ENCODE measurements around the gene KCNAB1.

The KCNAB1 gene

GRCh38 chr3:156166808-156167207 is 46.4 kb downstream of the KCNAB1 start:
- ChIA-PET CTCF (no interaction called here), POLR2A (no interaction called here)
- no peak for DNase-seq (ENCODE audit: extremely low spot score)
- no peak for TF ChIP-seq FOXA1 (IDR thresholded peaks at IDR 0.05)
- no peak for TF ChIP-seq HDGF (IDR thresholded peaks at IDR 0.05; ENCODE audit: borderline replicate concordance)
- TF ChIP-seq FOXM1 (IDR thresholded peaks at IDR 0.05; ENCODE audit: borderline replicate concordance) = no peak
- TF ChIP-seq SP1 (IDR thresholded peaks at IDR 0.05) = no peak
- TF ChIP-seq TARDBP (IDR thresholded peaks at IDR 0.05) = no peak
- no peak for TF ChIP-seq ARNT (IDR thresholded peaks at IDR 0.05)
- no peak for TF ChIP-seq FOXK2 (IDR thresholded peaks at IDR 0.05)
- TF ChIP-seq L3MBTL2 (conservative IDR thresholded peaks at IDR 0.05) = no peak
- no peak for TF ChIP-seq PKNOX1 (IDR thresholded peaks at IDR 0.05)
- no peak for TF ChIP-seq SUZ12 (IDR thresholded peaks at IDR 0.05)
- TF ChIP-seq NFRKB (IDR thresholded peaks at IDR 0.05) = no peak
- no peak for TF ChIP-seq ZNF384 (IDR thresholded peaks at IDR 0.05)
- no peak for TF ChIP-seq ELF4 (IDR thresholded peaks at IDR 0.05)
- no peak for TF ChIP-seq CTBP1 (IDR thresholded peaks at IDR 0.05; ENCODE audit: borderline replicate concordance)
- TF ChIP-seq BHLHE40 (IDR thresholded peaks at IDR 0.05; ENCODE audit: borderline replicate concordance) = no peak

- CTCF ChIA-PET = no interaction called here
- POLR2A ChIA-PET = no interaction called here
- no peak for TF ChIP-seq ZNF384 (IDR thresholded peaks at IDR 0.05)
- TF ChIP-seq ELF4 (IDR thresholded peaks at IDR 0.05) = no peak
- DNase-seq (ENCODE audit: extremely low spot score) = no peak
These were observed 50.2 kb downstream of the KCNAB1 start for GRCh38 chr3:156170571-156170970.

- CTCF ChIA-PET = interaction anchor here (0.6 to 0.7 kb wide), 2 partner anchors 13 to 376 kb away, joined by 3 read pairs; no protein-coding TSS in a partner anchor
- no peak for DNase-seq (ENCODE audit: extremely low spot score)
- TF ChIP-seq FOXA1 (IDR thresholded peaks at IDR 0.05) (no peak), TARDBP (IDR thresholded peaks at IDR 0.05) (no peak), FOXK2 (IDR thresholded peaks at IDR 0.05) (no peak), ARNT (IDR thresholded peaks at IDR 0.05) (no peak), PKNOX1 (IDR thresholded peaks at IDR 0.05) (no peak), SP1 (IDR thresholded peaks at IDR 0.05) (no peak), L3MBTL2 (conservative IDR thresholded peaks at IDR 0.05) (no peak)
- POLR2A ChIA-PET = no interaction called here
These were observed 51.2 kb downstream of the KCNAB1 start for GRCh38 chr3:156171281-156172267.

- no peak for DNase-seq (ENCODE audit: extremely low spot score)
- TF ChIP-seq FOXK2 (IDR thresholded peaks at IDR 0.05) (no peak), ZNF384 (IDR thresholded peaks at IDR 0.05) (no peak), L3MBTL2 (conservative IDR thresholded peaks at IDR 0.05) (no peak), SUZ12 (IDR thresholded peaks at IDR 0.05) (no peak), SP1 (IDR thresholded peaks at IDR 0.05) (no peak), BHLHE40 (IDR thresholded peaks at IDR 0.05; ENCODE audit: borderline replicate concordance) (no peak), FOXM1 (IDR thresholded peaks at IDR 0.05; ENCODE audit: borderline replicate concordance) (no peak), FOXA1 (IDR thresholded peaks at IDR 0.05) (no peak), CTBP1 (IDR thresholded peaks at IDR 0.05; ENCODE audit: borderline replicate concordance) (no peak), TARDBP (IDR thresholded peaks at IDR 0.05) (no peak), ARNT (IDR thresholded peaks at IDR 0.05) (no peak), NFRKB (IDR thresholded peaks at IDR 0.05) (no peak), HDGF (IDR thresholded peaks at IDR 0.05; ENCODE audit: borderline replicate concordance) (no peak), LEF1 (IDR thresholded peaks at IDR 0.05; ENCODE audit: borderline replicate concordance) (no peak), PKNOX1 (IDR thresholded peaks at IDR 0.05) (no peak), ELF4 (IDR thresholded peaks at IDR 0.05) (no peak)
- CTCF ChIA-PET = interaction anchor here (0.6 to 0.7 kb wide), 2 partner anchors 14 to 375 kb away, joined by 3 read pairs; no protein-coding TSS in a partner anchor
- POLR2A ChIA-PET = no interaction called here
These were observed 52.2 kb downstream of the KCNAB1 start for GRCh38 chr3:156172536-156172935.

GRCh38 chr3:156174229-156174847 is 54.0 kb downstream of the KCNAB1 start:
- POLR2A ChIA-PET = no interaction called here
- TF ChIP-seq FOXK2 (IDR thresholded peaks at IDR 0.05) (no peak), ELF4 (IDR thresholded peaks at IDR 0.05) (no peak), SUZ12 (IDR thresholded peaks at IDR 0.05) (no peak), BHLHE40 (IDR thresholded peaks at IDR 0.05; ENCODE audit: borderline replicate concordance) (no peak), LEF1 (IDR thresholded peaks at IDR 0.05; ENCODE audit: borderline replicate concordance) (no peak), ZNF384 (IDR thresholded peaks at IDR 0.05) (no peak), FOXA1 (IDR thresholded peaks at IDR 0.05) (no peak), SP1 (IDR thresholded peaks at IDR 0.05) (no peak), TARDBP (IDR thresholded peaks at IDR 0.05) (no peak), L3MBTL2 (conservative IDR thresholded peaks at IDR 0.05) (no peak), NFRKB (IDR thresholded peaks at IDR 0.05) (no peak), PKNOX1 (IDR thresholded peaks at IDR 0.05) (no peak), HDGF (IDR thresholded peaks at IDR 0.05; ENCODE audit: borderline replicate concordance) (no peak), ARNT (IDR thresholded peaks at IDR 0.05) (no peak), FOXM1 (IDR thresholded peaks at IDR 0.05; ENCODE audit: borderline replicate concordance) (no peak), CTBP1 (IDR thresholded peaks at IDR 0.05; ENCODE audit: borderline replicate concordance) (no peak)
- no peak for DNase-seq (ENCODE audit: extremely low spot score)
- CTCF ChIA-PET = interaction anchor here (0.6 to 1.7 kb wide), 8 partner anchors 24 to 499 kb away, joined by 3 to 5 read pairs (median 3); no protein-coding TSS in a partner anchor

Measured in HEK293T (cell line).